C4-2B (cell line): ENCODE data around the gene MIEF1.

Experiments used
- ZFX ChIP-seq: fragments of 450-650 bp; IDR thresholded peaks from 2 replicates; pipeline ENCODE4 v1.6.1; 2017
- TF ChIP-seq, protein P1 (sequence below): fragments of 450-650 bp; conservative IDR thresholded peaks from 2 replicates; pipeline ENCODE4 v1.5.1; 2017; ENCODE audit warnings: mild to moderate bottlenecking

DNA sequence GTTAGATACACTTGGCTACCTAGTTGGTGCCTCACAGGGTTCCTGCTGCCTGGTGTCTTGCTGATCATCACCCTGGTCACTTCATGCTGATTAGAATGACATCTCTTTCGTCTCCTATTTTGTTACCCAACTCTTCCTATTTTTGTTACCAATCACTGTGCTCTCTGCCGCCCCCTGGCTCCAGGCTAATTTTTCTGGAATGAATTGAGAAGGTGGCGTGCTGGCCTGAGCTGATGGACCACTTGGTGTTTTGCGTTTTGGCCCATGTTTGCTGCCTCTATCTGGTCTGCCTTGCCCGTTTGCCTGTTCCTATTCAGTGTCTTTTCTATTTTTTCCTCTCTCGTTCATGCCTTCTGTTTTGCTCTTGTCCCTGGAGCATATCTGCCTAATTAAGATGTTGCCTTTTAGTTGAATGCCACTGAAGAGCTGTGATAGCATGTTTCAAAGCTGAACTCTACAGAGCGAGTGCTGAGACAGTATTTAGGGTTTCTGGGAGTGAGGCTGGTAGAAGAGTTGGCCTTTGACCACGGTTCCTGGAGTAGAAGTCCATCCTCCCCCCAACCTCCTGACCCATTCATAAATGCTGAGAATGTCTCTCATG lies 12.4 kb downstream of the MIEF1 start:
- TF ChIP-seq, protein P1, sequence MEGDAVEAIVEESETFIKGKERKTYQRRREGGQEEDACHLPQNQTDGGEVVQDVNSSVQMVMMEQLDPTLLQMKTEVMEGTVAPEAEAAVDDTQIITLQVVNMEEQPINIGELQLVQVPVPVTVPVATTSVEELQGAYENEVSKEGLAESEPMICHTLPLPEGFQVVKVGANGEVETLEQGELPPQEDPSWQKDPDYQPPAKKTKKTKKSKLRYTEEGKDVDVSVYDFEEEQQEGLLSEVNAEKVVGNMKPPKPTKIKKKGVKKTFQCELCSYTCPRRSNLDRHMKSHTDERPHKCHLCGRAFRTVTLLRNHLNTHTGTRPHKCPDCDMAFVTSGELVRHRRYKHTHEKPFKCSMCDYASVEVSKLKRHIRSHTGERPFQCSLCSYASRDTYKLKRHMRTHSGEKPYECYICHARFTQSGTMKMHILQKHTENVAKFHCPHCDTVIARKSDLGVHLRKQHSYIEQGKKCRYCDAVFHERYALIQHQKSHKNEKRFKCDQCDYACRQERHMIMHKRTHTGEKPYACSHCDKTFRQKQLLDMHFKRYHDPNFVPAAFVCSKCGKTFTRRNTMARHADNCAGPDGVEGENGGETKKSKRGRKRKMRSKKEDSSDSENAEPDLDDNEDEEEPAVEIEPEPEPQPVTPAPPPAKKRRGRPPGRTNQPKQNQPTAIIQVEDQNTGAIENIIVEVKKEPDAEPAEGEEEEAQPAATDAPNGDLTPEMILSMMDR, result peak; percentile 88
- no peak for TF ChIP-seq ZFX
